GM19463 (cell line): ENCODE data around the gene SLC16A3.
"Not testable (repeated sequence)": the region's sequence is repeated elsewhere in the genome, so short reads cannot be mapped to it uniquely, and the experiment has no call there.

ENCODE experiments used
- ATAC-seq: cut with Tn5 transposase; IDR thresholded peaks from one replicate; pipeline ENCODE4 v1.9.1; 2021; ENCODE audit warnings: mild to moderate bottlenecking, moderate library complexity; ENCODE audit not compliant: unreplicated experiment

Gene SLC16A3

GRCh38 chr17:82203920-82204319, 24.9 kb upstream of the SLC16A3 start:
- ATAC-seq: no peak

DNA sequence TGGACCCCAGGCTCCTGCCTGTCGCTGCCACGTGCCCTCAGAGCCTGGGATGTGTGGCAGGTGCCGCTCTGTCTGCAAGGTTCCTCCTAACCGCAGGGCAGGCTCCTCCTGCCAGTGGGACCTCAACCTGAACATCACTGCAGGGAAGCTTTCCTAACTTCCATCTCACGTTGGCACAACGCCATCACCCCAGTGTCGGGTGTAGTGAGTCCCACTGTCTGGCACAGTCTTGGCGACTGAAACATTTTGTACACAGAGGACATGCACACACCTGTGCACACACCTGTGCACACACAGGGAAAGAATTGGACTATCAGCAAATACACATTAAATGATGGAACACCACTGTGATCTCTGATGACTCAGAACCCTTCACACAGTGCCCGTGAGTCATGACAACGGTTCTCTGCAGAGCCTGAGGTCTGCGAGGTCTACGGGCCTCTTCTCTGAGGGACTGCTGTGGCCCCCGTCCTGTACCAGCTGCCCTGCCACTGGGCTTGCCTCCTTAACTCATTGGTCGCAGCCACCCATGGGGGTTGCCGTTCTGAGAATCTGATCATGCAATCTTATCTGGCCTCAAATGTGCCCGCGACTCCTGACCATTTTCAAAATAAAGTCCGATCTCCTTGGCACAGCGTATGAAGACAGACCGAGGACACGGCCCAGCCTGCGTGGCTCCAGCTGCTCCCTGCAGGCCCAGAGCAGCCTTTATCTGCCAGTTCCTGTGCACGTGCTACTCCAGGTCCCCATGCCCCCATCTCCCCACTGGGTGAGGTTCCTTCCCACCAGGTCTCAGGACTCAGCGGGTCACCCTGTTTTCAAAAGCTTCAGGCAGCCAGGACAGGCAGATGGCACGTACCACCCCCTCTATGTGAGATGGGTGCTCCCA, 23.8 kb upstream of the SLC16A3 start:
- no peak for ATAC-seq

- ATAC-seq: peak; percentile 54
Observed at GRCh38 chr17:82205720-82206508, 22.9 kb upstream of the SLC16A3 start.

GRCh38 chr17:82210655-82211054, 18.2 kb upstream of the SLC16A3 start:
- not testable (repeated sequence) for ATAC-seq

- peak; percentile 40 for ATAC-seq
Observed at GRCh38 chr17:82212331-82213250, 16.3 kb upstream of the SLC16A3 start, which contains the start of gene CCDC57. Gene CCDC57 (minus strand): TSS chr17:82212842. CDS start chr17:82201944, 10,898 bp downstream.

- no peak for ATAC-seq
Observed at GRCh38 chr17:82213251-82214011, 15.4 kb upstream of the SLC16A3 start.

- no peak for ATAC-seq
Observed at GRCh38 chr17:82214012-82214628, 14.7 kb upstream of the SLC16A3 start.

- ATAC-seq: no peak
Observed at GRCh38 chr17:82215095-82215971, 13.5 kb upstream of the SLC16A3 start.

- ATAC-seq: no peak
Observed at GRCh38 chr17:82215972-82216300, 12.9 kb upstream of the SLC16A3 start.

GRCh38 chr17:82216301-82217119, 12.3 kb upstream of the SLC16A3 start:
- peak; percentile 56 for ATAC-seq

GRCh38 chr17:82217120-82217529, 11.7 kb upstream of the SLC16A3 start:
- ATAC-seq: no peak

DNA sequence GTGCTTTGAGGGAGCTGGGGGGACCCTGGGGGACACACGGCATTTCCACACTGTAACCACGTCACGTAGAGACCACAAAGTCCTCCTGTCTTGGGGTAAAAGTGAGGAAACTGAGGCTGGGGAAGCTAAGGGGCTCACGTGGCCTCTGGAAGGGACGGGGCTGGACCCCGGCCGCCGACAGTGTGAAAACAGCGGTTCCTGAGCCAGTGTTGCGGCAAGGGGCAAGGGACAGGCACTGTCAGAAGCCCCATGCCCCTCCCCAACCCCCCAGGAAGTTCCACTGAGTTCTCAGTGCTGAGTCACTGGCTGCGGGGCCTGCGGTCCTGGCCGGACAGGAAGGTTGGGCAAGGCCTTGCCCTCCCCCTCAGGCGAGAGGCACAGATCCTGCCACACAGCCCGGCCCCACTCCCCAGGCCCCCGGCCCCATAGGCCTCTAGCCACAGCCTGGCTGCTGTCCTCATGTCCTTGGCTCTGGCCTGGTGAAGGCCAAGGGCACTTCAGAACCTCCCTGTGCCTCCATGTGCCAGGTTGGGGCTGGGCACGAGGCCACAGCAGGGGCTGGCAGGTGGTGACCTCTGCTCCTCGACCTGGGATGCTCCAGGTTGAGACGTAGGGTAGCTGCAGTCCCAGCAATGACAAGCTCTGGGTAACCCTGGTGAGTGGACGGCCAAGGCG, 11.2 kb upstream of the SLC16A3 start:
- no peak for ATAC-seq

DNA sequence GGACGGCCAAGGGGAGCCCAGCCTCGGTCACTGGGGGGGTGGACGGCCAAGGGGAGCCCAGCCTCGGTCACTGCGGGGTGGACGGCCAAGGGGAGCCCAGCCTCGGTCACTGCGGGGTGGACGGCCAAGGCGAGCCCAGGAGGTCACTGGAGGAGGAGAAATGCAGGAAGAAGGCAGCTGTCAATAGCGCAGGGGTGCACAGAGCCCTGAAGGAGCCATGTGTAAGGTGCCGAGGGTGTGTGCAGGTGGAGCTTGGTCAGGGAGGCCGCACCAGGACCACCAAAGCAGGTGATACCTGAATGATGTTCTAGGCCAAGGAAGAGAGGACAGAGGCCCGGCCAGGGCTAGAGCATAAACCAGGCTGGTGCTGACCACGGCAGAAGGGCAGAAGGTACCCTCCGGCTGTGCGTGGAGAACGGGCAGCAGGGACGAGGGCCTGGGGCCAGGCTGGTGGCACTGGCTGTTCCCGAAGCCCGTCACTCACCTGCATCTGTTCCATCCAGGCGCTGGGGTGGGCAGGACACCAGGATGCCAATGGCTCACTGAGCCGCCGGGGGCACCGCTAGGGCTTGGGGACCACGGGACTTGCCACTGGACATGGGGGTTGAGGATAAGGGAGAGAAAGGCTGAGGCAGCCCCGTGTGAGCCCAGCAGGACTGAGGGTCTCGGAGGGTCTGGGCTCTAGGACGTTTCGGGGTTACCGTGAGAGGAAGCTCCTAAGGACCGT, 10.3 kb upstream of the SLC16A3 start:
- ATAC-seq: no peak

DNA sequence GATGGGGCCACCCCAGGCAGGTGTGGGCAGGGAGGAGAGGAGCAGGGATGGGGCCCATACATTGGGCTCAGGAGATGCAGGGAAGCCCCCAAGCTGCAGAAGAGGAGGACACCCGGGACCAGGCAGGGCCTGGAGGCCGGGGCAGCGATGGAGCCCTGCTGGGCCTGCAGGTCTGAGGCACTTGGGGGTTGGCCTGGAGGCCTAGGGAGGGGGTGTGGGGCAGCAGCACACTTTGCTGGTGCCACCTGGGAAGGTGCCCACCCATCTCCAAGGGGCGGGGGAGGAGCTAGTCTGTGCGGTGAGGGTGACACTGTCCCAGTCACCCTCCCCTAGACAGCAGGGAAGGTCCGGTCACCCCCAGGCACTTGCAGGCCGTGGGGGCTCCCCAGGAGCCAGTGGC, 9.8 kb upstream of the SLC16A3 start:
- ATAC-seq: no peak

GRCh38 chr17:82219753-82220709, 8.8 kb upstream of the SLC16A3 start:
- ATAC-seq: no peak
